ENCODE results near the gene CASQ1.

CASQ1 gene

GRCh38 chr1:160207771-160208556, 17.6 kb downstream of the CASQ1 start:
- TF ChIP-seq, protein P1, sequence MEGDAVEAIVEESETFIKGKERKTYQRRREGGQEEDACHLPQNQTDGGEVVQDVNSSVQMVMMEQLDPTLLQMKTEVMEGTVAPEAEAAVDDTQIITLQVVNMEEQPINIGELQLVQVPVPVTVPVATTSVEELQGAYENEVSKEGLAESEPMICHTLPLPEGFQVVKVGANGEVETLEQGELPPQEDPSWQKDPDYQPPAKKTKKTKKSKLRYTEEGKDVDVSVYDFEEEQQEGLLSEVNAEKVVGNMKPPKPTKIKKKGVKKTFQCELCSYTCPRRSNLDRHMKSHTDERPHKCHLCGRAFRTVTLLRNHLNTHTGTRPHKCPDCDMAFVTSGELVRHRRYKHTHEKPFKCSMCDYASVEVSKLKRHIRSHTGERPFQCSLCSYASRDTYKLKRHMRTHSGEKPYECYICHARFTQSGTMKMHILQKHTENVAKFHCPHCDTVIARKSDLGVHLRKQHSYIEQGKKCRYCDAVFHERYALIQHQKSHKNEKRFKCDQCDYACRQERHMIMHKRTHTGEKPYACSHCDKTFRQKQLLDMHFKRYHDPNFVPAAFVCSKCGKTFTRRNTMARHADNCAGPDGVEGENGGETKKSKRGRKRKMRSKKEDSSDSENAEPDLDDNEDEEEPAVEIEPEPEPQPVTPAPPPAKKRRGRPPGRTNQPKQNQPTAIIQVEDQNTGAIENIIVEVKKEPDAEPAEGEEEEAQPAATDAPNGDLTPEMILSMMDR (IDR thresholded peaks at IDR 0.05), result no peak
- Histone ChIP-seq H3K4me1 (ENCODE audit: control insufficient read depth in 1 of 2, insufficient read depth in 1 of 2, low read depth in 1 of 2, low read length in 1 of 2) (peaks cover 11 to 15% of the 10 kb centered on the region in 2 experiments), H3K36me3 (peaks cover 32% of the 10 kb centered on the region), H3K4me3 (ENCODE audit: low read depth in 1 of 2, low read length in 1 of 2) (no peak overlapping the region), H3K27ac (no peak overlapping the region), H3K27me3 (peaks cover 24% of the 10 kb centered on the region), H3K9me3 (no peaks in the 10 kb centered on the region)

- Histone ChIP-seq H3K27me3 (peaks cover 24% of the 10 kb centered on the region), H3K27ac (no peak overlapping the region), H3K9me3 (no peaks in the 10 kb centered on the region), H3K4me3 (ENCODE audit: low read depth in 1 of 2, low read length in 1 of 2) (no peak overlapping the region), H3K36me3 (peaks cover 40% of the 10 kb centered on the region), H3K4me1 (ENCODE audit: control insufficient read depth in 1 of 2, insufficient read depth in 1 of 2, low read depth in 1 of 2, low read length in 1 of 2) (peaks cover 11 to 15% of the 10 kb centered on the region in 2 experiments)
- TF ChIP-seq, protein P1 (IDR thresholded peaks at IDR 0.05), result no peak
These were observed 18.4 kb downstream of the CASQ1 start for GRCh38 chr1:160208557-160209320.

DNA sequence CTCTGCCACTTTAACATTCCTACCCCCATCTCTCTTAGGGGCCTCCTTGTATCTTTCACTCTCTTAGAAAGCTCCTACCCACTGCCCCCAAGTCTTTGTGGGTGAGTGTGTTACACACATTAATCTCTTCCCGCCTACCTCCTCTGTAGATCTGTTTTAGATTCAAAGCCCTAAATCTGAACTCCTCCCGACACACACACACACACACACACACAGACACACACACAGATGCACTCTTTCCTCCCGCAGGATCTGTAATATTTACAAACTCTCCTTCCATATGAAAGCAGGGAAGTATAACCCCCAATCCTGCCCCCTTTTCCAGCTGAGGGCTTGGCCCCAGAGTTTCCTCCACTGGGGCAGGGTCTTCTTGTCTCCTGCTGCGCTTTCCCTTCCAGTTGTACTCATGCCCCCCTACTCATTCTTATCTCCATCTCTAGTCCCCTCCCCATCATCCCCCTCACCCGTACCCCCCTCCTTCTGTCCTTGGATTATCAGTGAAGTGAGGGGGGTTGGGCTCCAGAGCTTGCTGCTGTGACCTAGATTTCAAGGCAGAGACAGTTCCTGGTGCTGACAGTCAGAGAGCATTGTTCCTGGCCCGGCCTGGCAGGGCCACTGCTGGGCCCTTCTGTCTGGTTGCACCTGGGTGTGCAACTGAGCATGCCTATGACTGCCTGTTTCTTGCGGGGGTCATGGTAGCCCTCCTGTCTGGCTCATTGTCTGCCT, 19.1 kb downstream of the CASQ1 start:
- H3K9me3 ChIP-seq, result no peaks in the 10 kb centered on the region
- H3K27me3 ChIP-seq, result peaks cover 21% of the 10 kb centered on the region
- no peak overlapping the region for H3K4me3 ChIP-seq (ENCODE audit: low read depth in 1 of 2, low read length in 1 of 2)
- H3K27ac ChIP-seq, result no peak overlapping the region
- H3K4me1 ChIP-seq (ENCODE audit: control insufficient read depth in 1 of 2, insufficient read depth in 1 of 2, low read depth in 1 of 2, low read length in 1 of 2), result peaks cover 11 to 13% of the 10 kb centered on the region in 2 experiments
- TF ChIP-seq, protein P1 (IDR thresholded peaks at IDR 0.05), result no peak
- peaks cover 47% of the 10 kb centered on the region for H3K36me3 ChIP-seq

GRCh38 chr1:160210561-160210960, 20.2 kb downstream of the CASQ1 start:
- TF ChIP-seq, protein P1 (IDR thresholded peaks at IDR 0.05), result no peak
- Histone ChIP-seq H3K27ac (no peak overlapping the region), H3K27me3 (peaks cover 10% of the 10 kb centered on the region), H3K36me3 (peaks cover 58% of the 10 kb centered on the region), H3K9me3 (no peaks in the 10 kb centered on the region), H3K4me3 (ENCODE audit: low read depth in 1 of 2, low read length in 1 of 2) (no peak overlapping the region), H3K4me1 (ENCODE audit: control insufficient read depth in 1 of 2, insufficient read depth in 1 of 2, low read depth in 1 of 2, low read length in 1 of 2) (peaks cover 5 to 6% of the 10 kb centered on the region in 2 experiments)

GRCh38 chr1:160211046-160211790, 20.8 kb downstream of the CASQ1 start:
- peaks cover 65% of the 10 kb centered on the region for H3K36me3 ChIP-seq
- TF ChIP-seq, protein P1 (IDR thresholded peaks at IDR 0.05), result no peak
- no peak overlapping the region for H3K27ac ChIP-seq
- H3K9me3 ChIP-seq, result no peaks in the 10 kb centered on the region
- no peak overlapping the region for H3K4me3 ChIP-seq (ENCODE audit: low read depth in 1 of 2, low read length in 1 of 2)
- peaks cover 4% of the 10 kb centered on the region for H3K27me3 ChIP-seq
- H3K4me1 ChIP-seq (ENCODE audit: control insufficient read depth in 1 of 2, insufficient read depth in 1 of 2, low read depth in 1 of 2, low read length in 1 of 2), result no peaks in the 10 kb centered on the region
